ENCODE data around the gene SLC25A25.
A peak's percentile ranks its signal among the peaks of the same experiment; 100 is the strongest.
"Not testable (repeated sequence)": the region's sequence is repeated elsewhere in the genome, so short reads cannot be mapped to it uniquely, and the experiment has no call there.

Gene SLC25A25

DNA sequence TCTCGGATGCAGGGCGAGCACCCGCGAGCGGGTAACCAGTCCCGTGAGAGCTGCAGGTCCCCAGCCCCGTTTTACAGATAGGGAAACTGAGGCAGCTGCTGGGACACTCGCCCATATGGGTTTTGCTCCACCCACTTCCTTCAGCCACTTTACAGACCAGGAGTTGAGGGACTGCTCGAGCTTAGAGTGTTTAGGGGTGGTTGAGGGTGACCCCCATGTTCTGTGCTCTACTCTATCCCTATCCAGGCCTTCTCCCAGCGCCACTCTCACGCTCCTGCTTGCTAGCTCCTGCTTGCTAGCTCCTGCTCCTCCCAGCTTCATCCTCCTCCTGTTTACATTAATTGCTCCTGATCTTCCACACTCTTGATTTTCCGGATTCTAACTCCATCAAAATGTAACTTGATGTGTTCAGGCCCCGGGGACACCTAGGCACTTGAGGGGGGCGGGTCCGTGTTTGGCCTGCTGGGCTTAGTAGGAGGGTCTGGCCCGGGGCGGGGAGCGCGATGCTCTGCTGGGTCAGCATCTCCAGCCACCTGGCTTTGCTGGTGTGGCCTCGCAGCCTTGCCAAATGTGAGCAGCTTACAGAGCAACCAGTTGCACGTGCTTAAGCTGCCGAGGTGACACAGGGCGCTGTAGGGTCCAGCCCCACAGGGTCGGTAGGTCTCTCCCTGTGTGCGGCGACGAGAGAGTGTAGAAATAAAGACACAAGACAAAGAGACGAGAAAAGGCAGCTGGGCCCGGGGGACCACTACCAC lies 61.0 kb downstream of the SLC25A25 start:
- no peak for DNase-seq

DNA sequence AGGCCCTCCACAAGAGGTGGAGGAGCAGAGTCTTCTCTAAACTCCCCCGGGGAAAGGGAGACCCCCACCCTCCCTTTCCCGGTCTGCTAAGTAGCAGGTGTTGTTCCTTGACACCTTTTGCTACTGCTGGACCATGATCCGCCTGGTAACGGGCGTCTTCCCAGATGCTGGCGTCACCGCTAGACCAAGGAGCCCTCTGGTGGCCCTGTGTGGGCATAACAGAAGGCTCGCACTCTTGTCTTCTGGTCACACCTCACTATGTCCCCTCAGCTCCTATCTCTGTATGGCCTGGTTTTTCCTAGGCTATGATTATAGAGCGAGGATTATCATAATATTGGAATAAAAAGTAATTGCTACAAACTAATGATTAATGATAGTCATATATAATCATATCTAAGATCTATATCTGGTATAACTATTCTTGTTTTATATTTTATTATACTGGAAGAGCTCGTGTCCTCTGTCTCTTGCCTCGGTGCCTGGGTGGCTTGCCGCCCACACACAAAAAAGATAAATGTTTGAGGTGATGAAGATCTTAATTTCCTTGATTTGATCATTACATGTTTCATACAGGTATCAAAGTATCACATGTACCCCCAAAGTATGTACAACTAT lies 62.1 kb downstream of the SLC25A25 start:
- not testable (repeated sequence) for DNase-seq

DNA sequence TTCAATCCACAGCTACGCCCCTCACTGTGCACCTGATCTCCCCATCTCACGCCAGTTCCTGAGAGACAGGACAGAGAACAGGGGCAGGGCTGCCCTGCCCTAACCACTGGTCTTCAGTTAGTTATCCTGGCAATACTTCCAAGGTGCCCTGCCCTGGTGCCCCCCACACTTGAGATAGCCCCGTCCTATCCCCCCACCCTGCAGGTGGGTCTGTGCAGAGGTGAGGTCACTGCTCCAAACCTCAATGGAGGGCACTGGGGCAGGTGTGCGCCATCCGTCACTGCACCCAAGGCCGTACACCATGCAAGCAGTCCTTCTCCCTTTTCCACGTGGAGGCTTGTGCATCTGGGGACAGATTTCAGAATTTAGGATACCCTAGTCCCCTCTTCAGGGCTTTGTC lies 62.6 kb downstream of the SLC25A25 start:
- not testable (repeated sequence) for DNase-seq

DNA sequence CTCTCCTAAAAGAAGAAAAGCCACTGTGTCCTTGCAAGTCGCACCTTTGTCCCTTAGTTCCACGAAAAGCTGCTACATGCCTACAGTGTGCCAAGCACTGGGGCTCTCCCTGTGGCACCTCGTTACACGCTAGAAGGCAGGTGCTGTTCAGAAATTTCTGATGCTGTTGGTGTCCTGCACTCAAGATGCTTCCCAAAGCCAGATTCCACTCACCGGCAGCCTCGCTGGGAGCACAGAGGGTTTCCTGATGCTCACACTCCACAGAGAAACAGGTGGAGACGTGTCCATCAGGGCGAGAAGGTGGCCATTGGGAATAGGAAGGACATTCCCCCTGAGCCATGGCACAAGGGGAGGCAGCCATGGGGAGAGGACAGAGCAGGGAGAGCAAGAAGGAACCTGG lies 63.3 kb downstream of the SLC25A25 start:
- not testable (repeated sequence) for DNase-seq

DNA sequence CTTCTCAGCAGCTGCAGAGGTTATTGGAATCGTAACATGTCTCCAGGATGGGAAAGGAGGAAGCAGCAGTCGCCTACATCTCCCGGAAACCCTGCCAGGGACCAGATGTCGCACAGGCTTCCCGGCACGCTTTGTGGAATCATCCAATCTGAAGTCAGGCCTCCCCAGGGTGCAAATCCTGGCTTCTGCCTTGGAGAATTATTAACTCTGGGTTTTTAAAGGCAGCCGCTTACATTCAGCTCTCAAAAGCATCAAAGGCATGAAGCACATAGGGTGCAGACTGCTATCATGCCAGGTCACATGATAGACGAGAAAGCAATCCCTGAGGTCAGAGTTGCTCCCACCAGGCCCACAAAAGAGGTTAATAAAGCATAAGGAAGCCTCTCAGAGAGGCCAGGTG lies 64.1 kb downstream of the SLC25A25 start:
- not testable (repeated sequence) for DNase-seq

DNA sequence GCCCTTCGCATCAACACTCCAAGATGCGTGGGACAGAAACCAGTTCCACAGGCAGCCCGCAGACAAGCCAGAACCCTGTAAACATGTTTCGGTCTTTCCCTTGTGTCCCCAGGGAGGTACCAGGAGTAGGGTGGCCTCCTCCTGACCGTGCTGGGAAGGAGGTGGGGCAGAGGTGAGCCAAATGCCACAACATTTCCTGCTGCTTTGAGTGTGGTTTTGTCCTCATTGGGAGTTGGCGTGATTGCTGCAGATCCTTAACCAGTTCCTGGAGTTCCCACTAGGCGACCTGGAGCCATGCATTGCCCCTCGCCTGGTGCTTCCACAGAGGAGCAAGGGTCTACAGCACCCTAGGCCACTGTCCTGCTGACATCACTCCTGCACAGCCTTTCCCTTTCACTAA lies 67.5 kb downstream of the SLC25A25 start:
- not testable (repeated sequence) for DNase-seq

DNA sequence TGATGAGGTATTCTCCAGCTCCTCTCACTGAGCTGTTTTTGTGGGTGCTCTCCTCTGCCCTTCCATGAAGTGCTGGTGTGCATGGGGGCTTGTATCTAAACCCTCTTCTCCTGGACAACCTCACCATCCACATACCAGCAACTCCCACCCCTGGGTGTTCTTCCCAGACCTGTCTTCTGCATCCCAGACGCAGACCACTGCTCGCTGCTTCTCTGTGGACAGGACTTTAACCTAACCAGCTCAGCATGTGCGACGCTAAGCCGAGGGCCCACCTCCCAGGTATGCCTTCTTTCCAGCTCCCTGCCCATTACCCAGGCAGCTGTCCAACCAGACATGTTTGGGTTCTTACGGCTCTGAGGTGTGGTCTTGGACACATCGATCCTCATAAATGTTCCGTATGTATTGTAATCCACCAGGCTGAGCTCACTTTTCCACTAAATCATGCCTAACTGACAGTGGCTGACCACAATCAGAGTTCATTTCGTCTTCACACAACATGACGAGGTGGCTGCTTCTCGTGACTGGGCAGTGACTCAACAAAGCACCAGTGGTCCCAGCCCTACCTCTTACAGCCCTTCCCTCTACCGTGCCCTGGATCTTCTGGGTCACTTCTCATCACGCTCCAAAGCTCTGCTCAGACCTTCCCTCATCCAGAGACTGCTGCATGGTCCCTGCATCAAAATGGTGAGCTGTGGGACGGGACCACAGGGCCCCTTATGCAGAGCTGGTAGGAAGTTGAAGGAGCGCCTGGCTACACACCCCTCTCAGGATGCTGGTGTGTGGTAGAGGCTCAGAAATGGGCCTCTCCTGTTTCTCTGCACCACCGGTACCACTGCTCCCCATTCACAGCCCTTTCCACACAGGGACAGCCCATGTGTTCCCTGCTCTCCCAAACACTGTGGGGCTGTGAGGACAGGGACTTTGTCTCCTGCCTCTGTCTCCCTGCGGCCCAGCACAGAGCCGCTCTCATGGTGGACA lies 69.1 kb downstream of the SLC25A25 start:
- no peak for DNase-seq

DNA sequence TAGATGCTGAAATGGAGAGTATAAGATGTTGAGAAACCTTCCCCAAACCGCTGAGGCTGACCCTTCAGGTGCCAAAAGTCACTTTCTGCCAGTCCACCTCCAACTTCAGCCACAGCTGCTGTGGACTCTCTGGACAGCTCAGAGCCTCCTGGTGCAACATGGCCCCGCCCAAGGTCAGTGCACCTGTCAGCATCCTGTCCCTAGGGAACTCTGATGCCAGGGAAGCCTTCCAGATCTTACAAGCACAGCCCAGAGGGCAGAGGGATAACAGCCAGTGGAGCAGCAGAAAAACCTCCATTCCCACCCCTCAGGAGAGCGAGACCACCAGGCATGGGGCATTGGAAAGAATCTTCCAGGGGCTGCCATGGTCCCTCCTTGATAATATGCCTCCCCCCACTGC lies 70.0 kb downstream of the SLC25A25 start:
- DNase-seq = no peak

DNA sequence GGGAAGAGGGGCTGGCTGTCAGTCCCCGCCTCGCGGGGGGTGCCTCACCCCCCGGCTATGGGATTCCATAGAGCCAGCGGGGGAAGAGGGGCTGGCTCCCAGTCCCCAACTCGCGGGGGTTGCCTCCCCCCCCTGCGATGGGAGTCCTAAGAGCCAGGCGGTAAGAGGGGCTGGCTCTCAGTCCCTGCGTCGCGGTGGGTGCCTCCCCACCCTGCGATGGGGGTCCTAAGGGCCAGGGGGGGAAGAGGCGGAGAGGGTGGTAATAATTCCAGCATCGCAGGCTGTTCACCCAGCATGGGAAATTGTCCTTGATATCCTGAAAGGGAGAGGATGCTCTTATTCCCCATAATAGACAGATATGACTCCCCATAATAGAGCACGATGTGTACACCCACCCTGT lies 71.6 kb downstream of the SLC25A25 start:
- DNase-seq = no peak

DNA sequence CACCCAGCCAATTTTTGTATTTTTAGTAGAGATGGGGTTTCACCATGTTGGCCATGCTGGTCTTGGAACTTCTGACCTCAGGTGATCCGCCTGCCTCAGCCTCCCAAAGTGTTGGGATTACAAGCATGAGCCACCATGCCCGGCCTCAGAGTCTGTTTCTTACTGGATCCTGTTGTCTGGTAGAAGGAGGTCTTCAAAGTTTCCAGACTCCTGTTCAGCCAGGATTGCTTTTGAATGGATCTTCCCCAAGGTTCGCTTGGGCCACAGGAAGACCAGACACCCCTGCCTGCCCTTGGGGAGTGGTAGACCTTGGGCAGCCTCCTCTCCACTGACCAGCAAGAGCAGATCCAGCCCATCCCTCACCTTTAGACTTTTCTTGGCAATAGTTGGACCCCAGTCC lies 73.6 kb downstream of the SLC25A25 start:
- DNase-seq = no peak

DNA sequence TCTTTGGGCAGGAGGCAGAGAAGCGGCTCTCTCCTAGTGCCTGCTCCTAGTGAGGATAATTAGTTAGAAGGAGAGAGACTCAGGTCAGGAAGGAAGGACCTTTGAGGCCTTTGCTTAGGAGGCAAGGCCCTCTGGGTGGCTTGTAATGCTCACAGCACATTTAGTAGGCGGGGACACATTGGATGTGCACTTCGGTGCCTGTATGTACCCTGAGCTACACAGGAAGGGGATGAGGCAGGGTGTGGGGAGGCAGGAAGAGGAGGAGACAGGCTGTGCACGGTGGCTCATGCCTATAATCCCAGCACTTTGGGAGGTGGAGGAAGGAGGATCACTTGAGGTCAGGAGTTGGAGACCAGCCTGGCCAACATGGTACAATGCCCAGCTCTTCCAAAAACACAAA lies 74.0 kb downstream of the SLC25A25 start:
- DNase-seq = no peak

DNA sequence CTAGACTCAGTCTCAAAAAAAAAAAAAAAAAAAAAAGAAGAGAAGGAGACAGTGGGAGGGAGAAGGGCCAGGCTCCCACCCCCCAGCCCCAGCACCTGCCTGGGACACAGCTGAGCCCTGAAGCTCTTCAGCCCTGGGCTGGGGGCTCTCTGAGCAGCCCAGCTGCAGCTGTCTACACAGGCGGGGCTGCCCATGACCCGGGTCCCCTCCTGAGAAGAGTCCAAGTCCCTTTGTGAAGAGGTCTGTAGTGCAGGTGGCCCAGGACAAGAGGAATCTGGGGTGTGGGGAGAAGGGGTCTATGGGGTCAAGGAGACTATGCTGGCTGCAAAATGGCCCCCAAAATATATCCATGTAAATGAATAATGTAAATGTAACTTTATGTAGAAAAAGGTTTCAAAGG lies 74.6 kb downstream of the SLC25A25 start:
- no peak for DNase-seq

DNA sequence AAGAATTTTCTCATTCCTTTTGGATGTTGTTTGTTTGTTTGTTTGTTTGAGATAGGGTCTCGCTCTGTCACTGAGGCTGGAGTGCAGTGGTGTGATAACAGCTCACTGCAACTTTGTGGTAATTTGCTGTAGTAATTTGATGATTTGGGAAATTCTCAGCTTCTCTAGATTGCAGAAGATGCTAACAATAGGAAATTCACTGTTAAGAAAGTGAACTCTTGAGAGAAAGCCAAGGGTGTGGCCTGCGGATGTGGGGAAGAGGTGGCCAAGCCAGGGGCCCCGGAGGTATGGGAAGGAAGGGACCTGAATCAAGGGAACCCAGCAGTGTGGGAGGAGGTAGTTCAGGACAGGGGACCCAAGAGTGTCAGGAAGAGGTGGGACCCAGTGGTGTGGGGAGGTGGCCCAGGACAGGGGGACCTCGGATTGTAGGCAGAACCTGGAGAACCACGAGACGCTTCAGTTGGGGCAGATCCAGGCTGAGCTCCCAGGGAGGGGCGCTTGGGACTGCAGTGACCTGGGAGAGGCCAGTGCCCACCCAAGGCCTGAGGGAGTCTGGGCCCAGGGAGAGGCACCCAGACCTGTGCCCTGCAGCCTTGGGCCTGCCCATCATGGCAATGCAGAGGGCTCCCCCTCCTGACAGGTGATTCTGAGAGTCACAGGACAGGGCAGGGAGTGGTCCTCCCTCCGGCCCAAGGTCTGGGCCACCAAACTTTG lies 75.7 kb downstream of the SLC25A25 start:
- DNase-seq = no peak

DNA sequence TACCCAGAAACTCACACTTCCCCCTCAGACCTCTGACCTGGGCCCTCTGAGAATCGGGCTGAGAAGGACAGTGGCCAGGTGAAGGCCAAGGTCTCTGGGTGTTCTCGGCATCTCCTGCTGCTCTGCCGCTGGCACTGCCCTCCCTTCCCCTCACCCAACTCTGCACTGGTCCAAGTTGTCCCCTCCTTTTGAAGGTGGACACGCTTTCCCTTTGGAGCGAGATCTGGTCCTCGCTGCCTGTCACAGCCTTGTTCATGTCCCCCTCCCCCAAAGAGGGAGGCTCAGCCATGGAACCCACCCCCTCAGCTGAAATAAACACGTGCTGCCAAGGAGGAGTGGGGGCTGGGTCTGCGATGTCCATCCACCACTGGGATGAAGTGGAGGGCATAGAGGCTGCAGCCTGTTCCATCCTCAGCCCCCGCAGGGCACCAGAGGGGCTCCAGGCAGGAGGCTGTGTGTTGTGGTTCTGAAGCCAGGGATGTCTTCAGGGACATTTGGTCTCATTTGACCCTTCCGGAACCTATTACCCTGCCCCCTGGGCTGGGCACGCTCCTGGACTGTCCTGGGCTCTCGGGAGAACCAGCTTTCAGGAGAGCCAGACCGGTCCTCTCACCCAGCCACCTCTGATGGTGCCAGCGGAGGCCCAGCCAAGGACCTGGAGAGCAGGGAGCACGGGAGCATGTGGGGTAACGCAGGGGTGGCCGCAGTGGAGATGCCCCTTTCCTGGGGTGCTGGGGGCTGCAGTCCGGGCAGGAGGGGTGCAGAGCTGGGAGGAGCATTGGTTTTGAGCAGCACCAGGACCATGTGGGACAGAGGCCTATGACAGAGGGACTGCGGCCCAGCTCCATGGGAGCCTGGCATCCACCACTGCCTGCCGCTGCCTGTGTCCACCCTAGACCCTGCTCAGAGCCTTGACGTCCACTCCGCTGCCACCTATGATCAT lies 76.5 kb downstream of the SLC25A25 start:
- no peak for DNase-seq

DNA sequence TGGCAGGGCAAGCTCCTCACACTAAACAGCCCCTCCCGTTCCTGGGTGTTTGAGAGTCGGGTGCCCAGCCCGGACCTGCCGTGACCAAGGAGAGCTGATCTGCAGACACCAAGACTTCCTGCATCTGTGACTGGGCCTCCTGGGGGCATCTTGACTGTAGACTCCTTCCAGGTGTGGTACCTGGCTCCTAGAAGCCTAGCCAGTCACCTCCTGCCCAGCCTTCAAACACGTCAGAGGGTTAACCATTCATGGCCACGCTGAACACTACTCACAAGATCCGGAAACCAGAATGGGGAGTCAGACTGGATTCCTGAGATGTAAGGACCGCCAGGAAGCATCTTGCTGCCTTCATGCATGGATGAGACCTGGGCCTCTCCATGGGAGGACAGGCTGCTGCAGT lies 77.5 kb downstream of the SLC25A25 start:
- DNase-seq = no peak

DNA sequence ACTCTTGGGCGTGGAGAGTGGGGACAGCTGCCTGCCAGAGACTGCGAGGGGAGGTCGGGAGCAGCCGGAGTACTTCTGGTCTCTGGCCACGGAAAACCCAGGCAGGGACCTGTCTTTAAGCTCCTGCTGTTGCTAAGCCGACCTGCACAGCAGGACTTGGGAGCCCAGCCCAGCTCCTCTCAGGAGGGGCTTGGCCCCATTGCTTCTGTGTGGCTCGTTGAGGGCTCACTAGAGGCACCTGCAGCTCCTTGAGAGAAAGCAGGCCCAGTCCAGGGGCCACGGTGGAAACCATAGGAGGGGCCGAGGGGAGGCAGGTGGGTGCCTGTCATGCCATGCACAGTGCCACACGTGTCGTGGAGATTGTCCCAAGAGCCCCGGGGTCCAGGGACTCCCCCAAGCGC lies 77.9 kb downstream of the SLC25A25 start:
- peak; percentile 32 for DNase-seq

DNA sequence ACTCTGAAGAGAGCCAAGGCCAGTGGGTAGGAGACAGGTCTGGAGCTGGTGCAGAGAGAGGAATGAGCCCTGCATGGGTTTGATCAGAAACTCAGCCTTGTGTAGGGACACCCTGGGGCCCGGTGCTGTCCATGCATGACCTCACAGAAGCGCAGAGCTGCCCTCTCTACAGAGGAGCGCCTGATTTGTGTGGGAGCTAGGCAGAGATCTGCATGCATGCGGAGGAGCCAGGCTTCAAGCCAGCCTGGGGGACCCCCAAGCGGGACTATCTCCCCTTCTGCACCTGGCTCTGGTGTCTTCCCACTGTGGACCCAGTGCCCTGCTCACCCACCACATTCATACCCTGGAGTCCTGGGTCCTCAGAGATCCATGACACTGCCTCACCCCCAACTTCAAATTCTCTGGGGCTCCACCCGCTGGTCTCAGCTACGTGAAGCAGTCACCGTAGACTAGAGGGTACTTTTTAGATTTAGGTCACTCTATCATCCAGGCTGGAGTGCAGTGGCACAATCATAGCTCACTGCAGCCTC lies 78.6 kb downstream of the SLC25A25 start:
- no peak for DNase-seq

DNA sequence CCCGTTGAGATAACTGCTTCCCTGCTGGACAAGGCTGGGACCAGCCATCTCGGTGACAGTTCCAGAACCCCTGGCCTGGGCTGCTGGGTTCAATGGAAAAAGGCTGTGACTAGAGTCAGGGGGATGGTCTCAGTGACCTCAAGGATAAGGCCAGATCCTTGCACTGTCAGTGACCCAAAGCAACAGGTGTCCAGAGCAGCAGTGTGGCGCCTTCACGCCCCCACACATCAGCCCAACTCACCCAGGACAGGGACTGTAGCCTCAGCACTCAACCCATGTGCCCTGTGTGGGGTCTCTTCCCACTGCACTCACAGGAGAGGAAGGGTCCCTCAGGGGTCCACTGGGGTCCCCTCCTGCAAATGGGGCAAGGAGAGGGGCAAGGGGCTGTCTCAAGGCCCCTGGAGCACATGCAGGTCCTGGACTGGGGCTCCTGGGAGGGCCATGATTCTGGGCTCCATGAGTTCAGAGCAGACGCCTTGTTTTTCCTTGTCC lies 80.5 kb downstream of the SLC25A25 start:
- DNase-seq = no peak

DNA sequence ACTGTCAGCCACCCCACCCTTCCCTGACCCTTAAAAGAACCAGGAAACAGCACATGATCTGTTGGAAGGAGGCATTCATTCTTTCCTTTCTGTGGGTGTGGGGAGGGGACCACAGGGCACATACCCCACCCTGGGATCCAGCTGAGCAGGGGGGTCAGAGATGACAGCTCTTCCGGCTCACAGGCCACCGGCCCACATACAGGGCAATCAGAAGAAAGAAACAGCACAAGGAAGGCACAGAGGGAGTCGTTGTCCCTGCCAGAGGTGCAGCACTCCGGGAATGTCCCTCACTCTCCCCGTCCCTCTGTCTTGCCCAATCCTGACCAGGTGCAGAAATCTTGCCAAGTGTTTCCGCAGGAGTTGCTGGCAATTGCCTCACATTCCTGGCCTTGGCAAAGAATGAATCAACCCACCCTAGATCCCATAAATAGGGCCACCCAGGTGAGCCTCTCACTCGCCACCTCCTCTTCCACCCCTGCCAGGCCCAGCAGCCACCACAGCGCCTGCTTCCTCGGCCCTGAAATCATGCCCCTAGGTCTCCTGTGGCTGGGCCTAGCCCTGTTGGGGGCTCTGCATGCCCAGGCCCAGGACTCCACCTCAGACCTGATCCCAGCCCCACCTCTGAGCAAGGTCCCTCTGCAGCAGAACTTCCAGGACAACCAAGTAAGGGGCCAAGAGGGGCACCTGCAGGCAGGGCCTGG lies 81.1 kb downstream of the SLC25A25 start, which contains the start of gene LCN2:
TSS of gene LCN2 (plus strand) at position 453 of the 701 bp plus-strand sequence. CDS start at position 526, 73 bp downstream.
- no peak for DNase-seq

DNA sequence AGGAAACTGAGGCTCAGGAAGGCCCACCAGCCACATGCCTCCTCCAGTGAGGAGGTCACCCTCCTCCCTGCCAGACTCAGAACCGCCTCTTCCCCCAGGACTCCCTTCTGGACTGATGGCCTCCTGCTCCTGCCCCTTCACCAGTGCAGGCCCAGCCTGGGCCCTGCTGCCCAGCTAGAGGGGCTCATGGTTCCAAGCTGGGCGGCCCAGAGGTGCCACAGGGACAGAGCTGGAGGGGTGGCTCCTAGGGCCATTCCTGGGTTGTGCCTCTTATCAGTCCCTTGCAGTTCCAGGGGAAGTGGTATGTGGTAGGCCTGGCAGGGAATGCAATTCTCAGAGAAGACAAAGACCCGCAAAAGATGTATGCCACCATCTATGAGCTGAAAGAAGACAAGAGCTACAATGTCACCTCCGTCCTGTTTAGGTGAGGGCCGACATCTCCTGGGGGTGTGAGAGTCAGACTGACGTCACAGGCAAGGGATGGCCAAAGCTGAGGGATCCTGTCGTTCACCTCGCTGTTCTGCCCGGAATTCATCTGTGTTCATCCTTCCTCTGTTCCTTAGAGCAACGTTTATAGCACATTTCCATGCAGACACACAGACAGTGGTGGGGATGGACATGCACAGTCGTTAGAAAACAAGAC lies 82.0 kb downstream of the SLC25A25 start:
- DNase-seq = no peak
